Endodermal cell (in vitro differentiated cells): ENCODE results near the gene DCP1A. TPM values are rescaled to one million over a fixed set of nuclear protein-coding genes. Genes with fewer than 3 reads are reported as not detected.

ENCODE experiments used
- DNase-seq: peaks from one replicate; pipeline ENCODE4 v3.0.0-alpha.2; 2017
- H3K27ac ChIP-seq: 2 replicates; pipeline ENCODE4 v1.5.1; 2013; ENCODE audit warnings: mild to moderate bottlenecking, low read depth, low read length, moderate library complexity
- H3K27me3 ChIP-seq: 2 replicates; pipeline ENCODE4 v1.6.1; 2013; ENCODE audit warnings: mild to moderate bottlenecking, low read length, moderate library complexity; ENCODE audit not compliant: insufficient read depth, control insufficient read depth, poor library complexity, severe bottlenecking
- H3K36me3 ChIP-seq: 2 replicates; pipeline ENCODE4 v1.7.0; 2013; ENCODE audit warnings: mild to moderate bottlenecking, low read length, moderate library complexity; ENCODE audit not compliant: control insufficient read depth, insufficient read depth
- H3K4me1 ChIP-seq: one replicate; pipeline ENCODE4 v1.7.0; 2013; ENCODE audit warnings: low read length; ENCODE audit not compliant: control insufficient read depth, insufficient read depth
- H3K4me3 ChIP-seq: 2 replicates; pipeline ENCODE4 v1.5.1; 2013; ENCODE audit warnings: mild to moderate bottlenecking, low read length, moderate library complexity
- H3K9ac ChIP-seq: 2 replicates; pipeline ENCODE4 v1.6.1; 2013; ENCODE audit warnings: mild to moderate bottlenecking, low read length, moderate library complexity; ENCODE audit not compliant: poor library complexity, severe bottlenecking; ENCODE audit errors: extremely low read depth
- H3K9me3 ChIP-seq: 2 replicates; pipeline ENCODE4 v1.6.1; 2013; ENCODE audit warnings: mild to moderate bottlenecking, low read length, moderate library complexity; ENCODE audit not compliant: control insufficient read depth
- H3K27ac Mint-ChIP-seq: 2 replicates; pipeline ENCODE4 v1.8.0; 2020; ENCODE audit warnings: mixed read lengths
- H3K27me3 Mint-ChIP-seq: 2 replicates; pipeline ENCODE4 v1.8.0; 2021; ENCODE audit warnings: mild to moderate bottlenecking, mixed read lengths; ENCODE audit not compliant: insufficient read depth
- H3K36me3 Mint-ChIP-seq: 2 replicates; pipeline ENCODE4 v1.8.0; 2020; ENCODE audit warnings: low read depth, mixed read lengths
- H3K4me1 Mint-ChIP-seq: 2 replicates; pipeline ENCODE4 v1.8.0; 2020; ENCODE audit warnings: mixed read lengths
- H3K4me3 Mint-ChIP-seq: 2 replicates; pipeline ENCODE4 v1.8.0; 2020; ENCODE audit warnings: mild to moderate bottlenecking, moderate library complexity, mixed read lengths
- H3K9me3 Mint-ChIP-seq: 2 replicates; pipeline ENCODE4 v1.8.0; 2020; ENCODE audit warnings: mild to moderate bottlenecking, mixed read lengths
- CTCF ChIP-seq: fragments of 200-600 bp; sonication (generic); conservative IDR thresholded peaks from 2 replicates; pipeline ENCODE4 v1.5.0; 2021; ENCODE audit warnings: antibody characterized with exemption, mild to moderate bottlenecking
- WGBS, 2 experiments: methylation state at CpG; one replicate each; pipeline versions ENCODE4 v1.1.5 to v1.1.7; 2013; ENCODE audit warnings: missing lambda C conversion rate in 2 of 2, mixed read lengths in 1 of 2; ENCODE audit not compliant: insufficient coverage in 1 of 2, insufficient read length in 1 of 2; 5-methylcytosine and 5-hydroxymethylcytosine counted together
- total RNA-seq, 2 donors: library from RNA; stranded (reverse); fragmentation: NEBNext Ultra II Directional in 1 of 2; extraction: Animal tissue kit (Norgen Biotek cat#: 25700) in 1 of 2; gene quantifications; 2 replicates in 1 of 2; 3 replicates in 1 of 2; pipeline ENCODE4 v1.2.1, GENCODE V29; 2021

Gene DCP1A
- total RNA-seq, 2 donors from 2014 or later, result 26.8 to 36.3 TPM

- Mint-ChIP-seq H3K36me3 (peaks cover 25% of the 10 kb centered on the region), H3K4me1 (peaks cover 21% of the 10 kb centered on the region), H3K9me3 (no peaks in the 10 kb centered on the region), H3K4me3 (peak overlapping the region; percentile 99), H3K27me3 (no peaks in the 10 kb centered on the region), H3K27ac (peak overlapping the region; percentile 99)
- Histone ChIP-seq H3K27ac (no peak overlapping the region), H3K4me3 (peak overlapping the region; percentile 91), H3K4me1 (peaks cover 5% of the 10 kb centered on the region), H3K27me3 (no peaks in the 10 kb centered on the region), H3K9ac (peak overlapping the region; percentile 96), H3K9me3 (no peaks in the 10 kb centered on the region), H3K36me3 (peaks cover 32% of the 10 kb centered on the region)
- TF ChIP-seq CTCF, result no peak
- 2 to 5% methylated on average over 4 to 8 of the region's 9 CpGs for WGBS, 2 experiments
- peak; percentile 50 for DNase-seq
These were observed 829 bp downstream of the DCP1A start for GRCh38 chr3:53346514-53346913.

- H3K9me3 ChIP-seq, result no peaks in the 10 kb centered on the region
- H3K4me3 ChIP-seq, result no peak overlapping the region
- H3K36me3 ChIP-seq, result peaks cover 64% of the 10 kb centered on the region
- Mint-ChIP-seq H3K36me3 (peaks cover 54% of the 10 kb centered on the region), H3K4me3 (no peak overlapping the region), H3K27me3 (no peaks in the 10 kb centered on the region), H3K9me3 (no peaks in the 10 kb centered on the region), H3K4me1 (peaks cover 8% of the 10 kb centered on the region), H3K27ac (no peak overlapping the region)
- peaks cover 3% of the 10 kb centered on the region for H3K4me1 ChIP-seq
- TF ChIP-seq CTCF, result no peak
- H3K9ac ChIP-seq, result no peak overlapping the region
- no peaks in the 10 kb centered on the region for H3K27me3 ChIP-seq
- 93 to 98% methylated on average over 3 of the region's 3 CpGs for WGBS, 2 experiments
- no peak for DNase-seq
- no peak overlapping the region for H3K27ac ChIP-seq
These were observed 5.0 kb downstream of the DCP1A start for GRCh38 chr3:53342353-53342752.

- TF ChIP-seq CTCF, result no peak
- Histone ChIP-seq H3K36me3 (peaks cover 76% of the 10 kb centered on the region), H3K4me3 (no peak overlapping the region), H3K27me3 (no peaks in the 10 kb centered on the region), H3K9ac (no peak overlapping the region), H3K9me3 (peaks cover 4% of the 10 kb centered on the region), H3K4me1 (no peaks in the 10 kb centered on the region), H3K27ac (no peak overlapping the region)
- DNase-seq, result no peak
- H3K27ac Mint-ChIP-seq, result no peak overlapping the region
- H3K9me3 Mint-ChIP-seq, result no peaks in the 10 kb centered on the region
- peaks cover 70% of the 10 kb centered on the region for H3K36me3 Mint-ChIP-seq
- 93 to 100% methylated on average over 1 to 2 of the region's 2 CpGs for WGBS, 2 experiments
- no peaks in the 10 kb centered on the region for H3K4me1 Mint-ChIP-seq
- H3K4me3 Mint-ChIP-seq, result no peak overlapping the region
- no peaks in the 10 kb centered on the region for H3K27me3 Mint-ChIP-seq
These were observed 10.0 kb downstream of the DCP1A start for GRCh38 chr3:53337167-53337940.
